T47D (cell line): ENCODE results near the gene HOXA13.
A peak's percentile ranks its signal among the peaks of the same experiment; 100 is the strongest.

Experiments used
- DNase-seq, 2 experiments: peaks; one replicate each; pipeline versions ENCODE4 v3.0.0 to v3.0.0-alpha.2; 2011 to 2012; ENCODE audit warnings: low read depth in 1 of 2, low spot score in 1 of 2
- JUND ChIP-seq: IDR thresholded peaks from 2 replicates; pipeline ENCODE4 v1.6.1; 2012; ENCODE audit warnings: low read depth
- in situ Hi-C: cut with HindIII; loops from 2 replicates; pipeline ENCODE4 v1.10.0; 2016; ENCODE audit warnings: low sequenced_read_pairs, low pct_unique_long_range_greater_than_20kb

HOXA13 gene

GRCh38 chr7:27176524-27176845 lies 23.4 kb downstream of the HOXA13 start:
- in situ Hi-C loops = no loop called here
- no peak for DNase-seq
- no peak for TF ChIP-seq JUND

GRCh38 chr7:27175626-27176523 lies 24.0 kb downstream of the HOXA13 start:
- in situ Hi-C loops = no loop called here

GRCh38 chr7:27174874-27175625 lies 24.8 kb downstream of the HOXA13 start:
- DNase-seq = peak; percentile 93 to 95
- no peak for TF ChIP-seq JUND
- in situ Hi-C loops = no loop called here

More at GRCh38 chr7:27175626-27176523, 24.0 kb downstream of the HOXA13 start:
- DNase-seq = no peak
- no peak for TF ChIP-seq JUND

- TF ChIP-seq JUND = no peak
- in situ Hi-C loops = no loop called here
- no peak for DNase-seq
These were observed 25.7 kb downstream of the HOXA13 start, which contains the start of gene HOXA10 for GRCh38 chr7:27173956-27174873. Gene HOXA10, minus strand, starts transcription at chr7:27174320. Its CDS starts 14 bp downstream, at chr7:27174306.

- DNase-seq = no peak
- TF ChIP-seq JUND = no peak
- in situ Hi-C loops = no loop called here
These were observed 26.4 kb downstream of the HOXA13 start for GRCh38 chr7:27173511-27173955.

GRCh38 chr7:27172823-27173510 lies 26.9 kb downstream of the HOXA13 start:
- in situ Hi-C loops = no loop called here
- TF ChIP-seq JUND = no peak
- DNase-seq = no peak

GRCh38 chr7:27172315-27172774 lies 27.5 kb downstream of the HOXA13 start:
- TF ChIP-seq JUND = no peak
- in situ Hi-C loops = no loop called here
- no peak for DNase-seq

GRCh38 chr7:27171637-27172314 lies 28.1 kb downstream of the HOXA13 start:
- in situ Hi-C loops = no loop called here
- TF ChIP-seq JUND = no peak
- DNase-seq = no peak

GRCh38 chr7:27171325-27171636 lies 28.6 kb downstream of the HOXA13 start:
- in situ Hi-C loops = no loop called here
- no peak for TF ChIP-seq JUND
- DNase-seq = peak in 1 of 2 experiments; percentile 39

- TF ChIP-seq JUND = no peak
- in situ Hi-C loops = no loop called here
These were observed 29.2 kb downstream of the HOXA13 start for GRCh38 chr7:27170426-27171324.

More at GRCh38 chr7:27170426-27171324, 29.2 kb downstream of the HOXA13 start:
- no peak for DNase-seq
